Endodermal cell (in vitro differentiated cells): ENCODE measurements around the gene NREP. TPM values are rescaled to one million over a fixed set of nuclear protein-coding genes. Genes with fewer than 3 reads are reported as not detected.

Source experiments
- DNase-seq: peaks from one replicate; pipeline ENCODE4 v3.0.0-alpha.2; 2017
- H3K27ac ChIP-seq: 2 replicates; pipeline ENCODE4 v1.5.1; 2013; ENCODE audit warnings: mild to moderate bottlenecking, low read depth, low read length, moderate library complexity
- H3K27me3 ChIP-seq: 2 replicates; pipeline ENCODE4 v1.6.1; 2013; ENCODE audit warnings: mild to moderate bottlenecking, low read length, moderate library complexity; ENCODE audit not compliant: insufficient read depth, control insufficient read depth, poor library complexity, severe bottlenecking
- H3K36me3 ChIP-seq: 2 replicates; pipeline ENCODE4 v1.7.0; 2013; ENCODE audit warnings: mild to moderate bottlenecking, low read length, moderate library complexity; ENCODE audit not compliant: control insufficient read depth, insufficient read depth
- H3K4me1 ChIP-seq: one replicate; pipeline ENCODE4 v1.7.0; 2013; ENCODE audit warnings: low read length; ENCODE audit not compliant: control insufficient read depth, insufficient read depth
- H3K4me3 ChIP-seq: 2 replicates; pipeline ENCODE4 v1.5.1; 2013; ENCODE audit warnings: mild to moderate bottlenecking, low read length, moderate library complexity
- H3K9ac ChIP-seq: 2 replicates; pipeline ENCODE4 v1.6.1; 2013; ENCODE audit warnings: mild to moderate bottlenecking, low read length, moderate library complexity; ENCODE audit not compliant: poor library complexity, severe bottlenecking; ENCODE audit errors: extremely low read depth
- H3K9me3 ChIP-seq: 2 replicates; pipeline ENCODE4 v1.6.1; 2013; ENCODE audit warnings: mild to moderate bottlenecking, low read length, moderate library complexity; ENCODE audit not compliant: control insufficient read depth
- H3K27ac Mint-ChIP-seq: 2 replicates; pipeline ENCODE4 v1.8.0; 2020; ENCODE audit warnings: mixed read lengths
- H3K27me3 Mint-ChIP-seq: 2 replicates; pipeline ENCODE4 v1.8.0; 2021; ENCODE audit warnings: mild to moderate bottlenecking, mixed read lengths; ENCODE audit not compliant: insufficient read depth
- H3K36me3 Mint-ChIP-seq: 2 replicates; pipeline ENCODE4 v1.8.0; 2020; ENCODE audit warnings: low read depth, mixed read lengths
- H3K4me1 Mint-ChIP-seq: 2 replicates; pipeline ENCODE4 v1.8.0; 2020; ENCODE audit warnings: mixed read lengths
- H3K4me3 Mint-ChIP-seq: 2 replicates; pipeline ENCODE4 v1.8.0; 2020; ENCODE audit warnings: mild to moderate bottlenecking, moderate library complexity, mixed read lengths
- H3K9me3 Mint-ChIP-seq: 2 replicates; pipeline ENCODE4 v1.8.0; 2020; ENCODE audit warnings: mild to moderate bottlenecking, mixed read lengths
- CTCF ChIP-seq: fragments of 200-600 bp; sonication (generic); conservative IDR thresholded peaks from 2 replicates; pipeline ENCODE4 v1.5.0; 2021; ENCODE audit warnings: antibody characterized with exemption, mild to moderate bottlenecking
- WGBS, 2 experiments: methylation state at CpG; one replicate each; pipeline versions ENCODE4 v1.1.5 to v1.1.7; 2013; ENCODE audit warnings: missing lambda C conversion rate in 2 of 2, mixed read lengths in 1 of 2; ENCODE audit not compliant: insufficient coverage in 1 of 2, insufficient read length in 1 of 2; 5-methylcytosine and 5-hydroxymethylcytosine counted together
- total RNA-seq, 2 donors: library from RNA; stranded (reverse); fragmentation: NEBNext Ultra II Directional in 1 of 2; extraction: Animal tissue kit (Norgen Biotek cat#: 25700) in 1 of 2; gene quantifications; 2 replicates in 1 of 2; 3 replicates in 1 of 2; pipeline ENCODE4 v1.2.1, GENCODE V29; 2021

Gene NREP
- total RNA-seq, 2 donors from 2014 or later = 212 to 238 TPM

GRCh38 chr5:111743988-111744387 lies 13.0 kb downstream of the NREP start:
- H3K9ac ChIP-seq = no peak overlapping the region
- no peak overlapping the region for H3K4me3 Mint-ChIP-seq
- TF ChIP-seq CTCF = no peak
- peak overlapping the region; percentile 20 for H3K27ac ChIP-seq
- peaks cover 8% of the 10 kb centered on the region for H3K4me1 Mint-ChIP-seq
- H3K27me3 Mint-ChIP-seq = no peaks in the 10 kb centered on the region
- no peaks in the 10 kb centered on the region for H3K9me3 Mint-ChIP-seq
- no peaks in the 10 kb centered on the region for H3K9me3 ChIP-seq
- peaks cover 18% of the 10 kb centered on the region for H3K36me3 Mint-ChIP-seq
- H3K4me3 ChIP-seq = no peak overlapping the region
- H3K36me3 ChIP-seq = peaks cover 47% of the 10 kb centered on the region
- no peak overlapping the region for H3K27ac Mint-ChIP-seq
- 71 to 94% methylated on average over 1 to 2 of the region's 2 CpGs for WGBS, 2 experiments
- no peak for DNase-seq
- H3K27me3 ChIP-seq = no peaks in the 10 kb centered on the region
- no peaks in the 10 kb centered on the region for H3K4me1 ChIP-seq

DNA sequence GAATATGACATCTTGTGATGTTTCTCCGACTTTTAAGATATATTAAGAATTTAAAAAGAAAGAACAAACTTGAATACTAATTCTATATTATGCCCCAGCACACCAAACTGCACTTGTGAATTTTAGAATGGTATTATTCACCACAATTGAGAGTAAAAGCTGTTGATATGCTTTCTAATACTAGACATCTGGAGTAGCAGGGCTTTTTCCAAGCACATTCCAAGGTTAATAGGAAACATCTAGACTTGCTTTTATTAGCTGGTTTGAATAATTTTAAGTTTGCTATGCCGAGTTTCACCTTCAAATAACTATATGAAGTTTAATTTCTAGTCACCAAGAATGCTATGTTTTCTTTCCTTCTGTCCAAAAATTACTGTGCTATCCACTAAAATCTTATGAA lies 13.5 kb downstream of the NREP start:
- Mint-ChIP-seq H3K27me3 (no peaks in the 10 kb centered on the region), H3K36me3 (peaks cover 18% of the 10 kb centered on the region), H3K4me1 (peaks cover 13% of the 10 kb centered on the region), H3K4me3 (no peak overlapping the region), H3K9me3 (no peaks in the 10 kb centered on the region), H3K27ac (no peak overlapping the region)
- no peaks in the 10 kb centered on the region for H3K27me3 ChIP-seq
- no peak overlapping the region for H3K9ac ChIP-seq
- no peaks in the 10 kb centered on the region for H3K9me3 ChIP-seq
- 67 to 80% methylated on average over 1 of the region's 2 CpGs for WGBS, 2 experiments
- TF ChIP-seq CTCF = no peak
- H3K36me3 ChIP-seq = peaks cover 45% of the 10 kb centered on the region
- peak overlapping the region; percentile 20 for H3K27ac ChIP-seq
- no peak overlapping the region for H3K4me3 ChIP-seq
- no peaks in the 10 kb centered on the region for H3K4me1 ChIP-seq
- DNase-seq = no peak

- WGBS, 2 experiments = 81 to 94% methylated on average over 6 to 10 of the region's 10 CpGs
- no peaks in the 10 kb centered on the region for H3K27me3 ChIP-seq
- TF ChIP-seq CTCF = no peak
- H3K27ac ChIP-seq = peak overlapping the region; percentile 77
- Mint-ChIP-seq H3K27me3 (no peaks in the 10 kb centered on the region), H3K4me1 (peaks cover 20% of the 10 kb centered on the region), H3K27ac (peak overlapping the region; percentile 53), H3K9me3 (no peaks in the 10 kb centered on the region), H3K4me3 (no peak overlapping the region), H3K36me3 (peaks cover 14% of the 10 kb centered on the region)
- H3K9me3 ChIP-seq = no peaks in the 10 kb centered on the region
- no peak for DNase-seq
- H3K4me3 ChIP-seq = no peak overlapping the region
- H3K4me1 ChIP-seq = peaks cover 2% of the 10 kb centered on the region
- H3K36me3 ChIP-seq = peaks cover 40% of the 10 kb centered on the region
- no peak overlapping the region for H3K9ac ChIP-seq
Measured at GRCh38 chr5:111742177-111742994, 14.6 kb downstream of the NREP start.
